GM19328 (cell line): ENCODE results near the gene SPOPL.
"Not testable (repeated sequence)": the region's sequence is repeated elsewhere in the genome, so short reads cannot be mapped to it uniquely, and the experiment has no call there.

ENCODE experiments used
- ATAC-seq: cut with Tn5 transposase; IDR thresholded peaks from one replicate; pipeline ENCODE4 v1.9.1; 2021; ENCODE audit warnings: mild to moderate bottlenecking, moderate library complexity; ENCODE audit not compliant: unreplicated experiment

The SPOPL gene

GRCh38 chr2:138501425-138502254, at the start of gene SPOPL:
TSS of gene SPOPL (plus strand) at chr2:138501770. CDS start at chr2:138550217, 48,447 bp downstream.
- ATAC-seq, result peak; percentile 78

GRCh38 chr2:138452324-138452723, 49.2 kb upstream of the SPOPL start:
- ATAC-seq, result no peak

- ATAC-seq, result no peak
Measured at GRCh38 chr2:138453815-138454214, 47.8 kb upstream of the SPOPL start.

GRCh38 chr2:138454761-138455160, 46.8 kb upstream of the SPOPL start:
- no peak for ATAC-seq

- ATAC-seq, result no peak
Measured at GRCh38 chr2:138455275-138455674, 46.3 kb upstream of the SPOPL start.

- no peak for ATAC-seq
Measured at GRCh38 chr2:138455691-138456090, 45.9 kb upstream of the SPOPL start.

GRCh38 chr2:138462689-138463088, 38.9 kb upstream of the SPOPL start:
- not testable (repeated sequence) for ATAC-seq

- ATAC-seq, result no peak
Measured at GRCh38 chr2:138468617-138469016, 33.0 kb upstream of the SPOPL start.

- no peak for ATAC-seq
Measured at GRCh38 chr2:138469411-138469810, 32.2 kb upstream of the SPOPL start.

- ATAC-seq, result no peak
Measured at GRCh38 chr2:138470941-138471340, 30.6 kb upstream of the SPOPL start.

GRCh38 chr2:138474100-138474825, 27.3 kb upstream of the SPOPL start:
- ATAC-seq, result no peak

GRCh38 chr2:138475277-138475776, 26.2 kb upstream of the SPOPL start:
- peak; percentile 88 for ATAC-seq

- ATAC-seq, result no peak
Measured at GRCh38 chr2:138476186-138476585, 25.4 kb upstream of the SPOPL start.

GRCh38 chr2:138476940-138477339, 24.6 kb upstream of the SPOPL start:
- no peak for ATAC-seq

- ATAC-seq, result not testable (repeated sequence)
Measured at GRCh38 chr2:138482796-138483195, 18.8 kb upstream of the SPOPL start.

GRCh38 chr2:138485019-138485418, 16.6 kb upstream of the SPOPL start:
- no peak for ATAC-seq

GRCh38 chr2:138486363-138487198, 15.0 kb upstream of the SPOPL start:
- no peak for ATAC-seq

GRCh38 chr2:138490673-138491494, 10.7 kb upstream of the SPOPL start:
- no peak for ATAC-seq

GRCh38 chr2:138491495-138491862, 10.1 kb upstream of the SPOPL start:
- ATAC-seq, result no peak

- ATAC-seq, result no peak
Measured at GRCh38 chr2:138492160-138492559, 9.4 kb upstream of the SPOPL start.
